GM19351 (cell line): Measurements from ENCODE around the gene EPHA4.

Experiments used
- ATAC-seq: cut with Tn5 transposase; IDR thresholded peaks from one replicate; pipeline ENCODE4 v1.9.1; 2021; ENCODE audit warnings: mild to moderate bottlenecking, moderate library complexity; ENCODE audit not compliant: unreplicated experiment

The EPHA4 gene

DNA sequence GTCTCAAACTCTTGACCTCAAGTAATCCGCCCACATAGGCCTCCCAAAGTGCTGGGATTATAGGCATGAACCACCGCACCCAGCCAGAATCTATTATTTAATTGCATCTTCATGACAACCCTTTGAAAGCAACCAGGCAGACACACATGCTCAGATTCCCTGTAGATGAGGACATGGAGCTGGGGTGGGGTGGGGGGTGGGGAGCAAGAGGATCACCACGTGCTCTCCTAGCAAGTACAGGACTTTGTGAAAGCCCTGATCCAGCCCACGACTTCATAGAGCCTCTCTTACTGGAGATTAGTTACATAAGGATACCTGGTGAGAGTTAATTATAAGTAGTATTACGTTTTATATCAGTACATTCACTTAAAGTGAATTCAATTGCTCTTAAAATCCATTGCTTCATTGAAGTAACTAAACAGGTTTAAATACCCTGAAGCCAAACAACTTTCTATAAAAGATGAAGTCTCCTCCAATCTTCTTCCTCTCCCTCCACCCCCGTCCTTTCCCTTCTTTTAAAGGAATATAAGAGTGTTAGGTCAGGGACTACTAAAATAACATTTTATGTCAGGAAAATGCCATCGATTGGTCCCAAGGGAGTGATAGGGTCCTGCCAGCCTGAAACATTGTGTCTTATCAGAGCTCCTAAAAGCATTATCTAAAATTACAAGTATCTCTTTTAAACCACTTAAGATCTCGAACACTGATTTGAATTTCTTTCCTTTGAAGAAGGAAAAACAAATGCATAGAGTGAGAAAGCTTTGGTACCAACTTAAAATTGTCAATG is 123.9 kb downstream of the EPHA4 start:
- no peak for ATAC-seq

DNA sequence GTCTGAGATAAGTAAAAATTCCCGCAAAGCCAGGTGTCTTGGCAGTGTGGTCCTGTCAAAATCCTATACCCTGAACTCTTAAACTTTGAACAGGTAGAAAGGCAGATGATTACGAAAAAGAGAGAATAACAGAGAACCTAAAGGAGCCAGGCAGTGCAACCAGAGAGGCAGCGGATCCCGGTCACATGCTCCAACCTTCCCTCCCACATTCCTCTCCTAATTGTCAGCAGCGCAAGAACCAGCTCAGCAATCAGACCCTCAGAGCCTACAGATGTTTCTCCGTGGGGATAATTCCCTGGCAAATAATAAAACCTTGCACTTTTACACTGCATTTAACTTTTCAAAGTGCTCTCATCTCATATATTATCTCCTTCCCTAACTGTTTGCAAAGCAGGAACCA is 124.8 kb downstream of the EPHA4 start:
- no peak for ATAC-seq

DNA sequence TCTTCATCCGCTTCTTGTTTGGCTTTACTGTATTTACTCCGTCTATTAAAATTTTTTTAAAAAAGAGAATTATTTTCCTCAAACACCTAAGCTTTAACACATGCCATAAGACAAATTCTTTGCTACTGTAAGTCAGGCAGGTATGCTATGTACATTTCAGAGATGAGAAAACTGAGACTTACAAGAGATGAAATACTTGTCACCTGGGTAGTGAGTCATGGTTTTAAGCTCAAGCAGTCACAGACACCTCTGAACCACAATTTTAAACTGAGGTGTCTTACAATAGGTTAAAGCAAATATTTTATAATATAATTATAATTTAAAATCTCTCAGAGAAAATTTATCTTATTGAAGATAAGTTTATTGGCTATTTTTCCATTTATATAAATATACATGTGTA is 126.0 kb downstream of the EPHA4 start:
- ATAC-seq: no peak

DNA sequence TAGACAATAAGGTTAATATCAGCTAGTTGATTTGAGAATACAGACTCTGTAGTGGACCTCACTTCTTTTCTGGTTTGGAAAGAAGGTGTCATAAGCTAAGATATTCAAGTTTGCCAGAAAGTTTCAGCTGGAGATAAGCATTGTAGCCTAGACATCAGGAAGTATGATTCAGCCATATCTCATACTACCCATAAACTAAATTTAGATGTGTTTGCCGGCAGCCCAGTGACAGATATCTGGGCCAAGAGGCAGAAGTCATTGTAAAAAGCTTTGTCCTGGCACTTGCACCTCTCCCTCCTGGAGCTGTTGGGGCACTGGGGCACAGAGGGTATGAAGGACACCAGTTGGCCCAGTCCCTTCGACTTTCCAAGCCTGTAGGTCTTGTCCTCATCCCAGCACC is 128.0 kb downstream of the EPHA4 start:
- no peak for ATAC-seq

DNA sequence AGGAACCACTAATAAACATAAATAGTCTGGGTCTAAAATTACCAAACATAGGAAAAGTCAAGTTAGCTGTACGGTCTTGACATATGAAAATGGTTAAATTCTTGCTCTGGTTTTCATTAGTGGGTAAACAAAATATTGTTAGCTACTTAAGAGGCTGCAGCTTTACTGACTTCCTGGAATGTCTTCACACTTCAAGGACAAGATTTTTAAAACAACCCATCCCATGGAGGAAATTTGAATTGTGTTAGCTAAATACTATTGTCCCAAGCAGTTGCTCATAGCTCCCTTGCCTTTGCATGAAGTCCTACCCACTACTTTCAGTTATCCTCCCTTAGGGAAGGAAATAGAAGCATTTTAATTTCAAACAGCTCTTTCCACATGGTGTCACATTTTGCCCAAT is 128.5 kb downstream of the EPHA4 start:
- ATAC-seq: no peak

DNA sequence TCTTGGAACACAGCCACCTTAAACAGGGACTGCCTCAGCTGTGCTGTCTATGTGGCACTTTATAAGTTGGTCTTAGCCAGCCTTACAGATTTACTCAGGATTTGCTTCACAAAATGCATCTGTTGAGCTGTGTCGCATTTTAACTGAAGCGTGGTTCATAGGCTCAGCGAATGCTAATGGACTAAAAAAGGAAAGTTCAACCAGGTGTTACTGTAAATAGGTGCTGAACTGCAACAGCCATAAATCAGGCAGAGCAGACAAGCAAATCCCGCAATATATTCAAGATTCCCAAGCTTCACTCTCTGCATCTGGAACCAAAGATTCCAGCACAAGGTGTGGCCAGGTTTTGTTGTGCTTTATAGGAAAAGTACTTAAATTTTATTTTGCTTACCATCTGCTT is 130.0 kb downstream of the EPHA4 start:
- no peak for ATAC-seq

DNA sequence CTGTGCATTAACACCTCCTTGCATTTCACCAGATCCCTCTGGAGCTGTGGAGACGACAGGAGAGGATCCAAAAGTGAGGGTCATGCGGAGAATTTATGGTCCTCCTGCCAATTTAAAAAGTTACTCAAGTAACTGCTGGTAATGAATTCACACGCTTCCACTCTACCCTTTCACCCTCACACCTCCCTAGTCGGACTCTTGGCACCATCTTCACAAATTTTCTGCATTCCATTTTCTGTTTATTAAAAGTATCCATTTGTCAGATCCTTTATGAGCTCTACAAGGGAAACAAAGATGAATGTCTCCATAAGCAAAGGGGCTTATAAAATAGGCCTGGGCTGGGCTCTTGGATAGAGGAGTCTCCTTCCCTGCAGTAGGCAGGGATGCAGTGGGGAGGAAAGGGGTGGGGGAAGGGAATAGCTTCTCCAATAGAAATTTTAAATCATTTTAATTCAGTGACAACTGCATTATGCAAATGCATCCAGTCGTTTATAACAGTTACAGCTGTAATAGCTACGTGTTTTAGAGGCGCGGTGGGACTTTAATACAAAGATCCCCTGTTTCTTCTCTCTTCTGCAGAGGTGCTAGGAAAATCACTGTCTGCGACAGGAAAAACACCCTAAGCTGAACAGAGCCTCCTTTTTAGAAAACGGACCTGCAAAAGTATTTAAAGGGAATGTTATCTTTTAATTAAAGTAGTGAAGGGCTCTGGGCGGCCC is 132.2 kb downstream of the EPHA4 start:
- ATAC-seq: no peak

DNA sequence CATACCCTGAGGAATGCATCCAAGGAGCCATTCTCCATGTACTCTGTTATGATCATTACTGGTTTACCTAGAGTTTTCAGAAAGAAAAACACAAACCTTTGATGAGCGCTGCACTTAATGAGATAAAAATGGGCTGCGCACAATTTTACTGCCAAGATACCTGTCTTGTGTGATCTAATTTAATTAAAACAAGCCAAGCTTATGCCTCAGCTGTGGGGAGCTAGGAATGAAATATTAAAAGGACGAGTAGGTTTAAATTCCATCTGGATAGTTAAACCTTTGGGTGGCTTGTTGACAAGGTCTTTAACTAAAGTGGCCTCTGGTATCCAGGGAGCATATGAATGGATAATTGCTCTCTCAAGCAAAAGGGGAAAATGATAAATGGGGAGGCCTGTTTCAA is 135.0 kb downstream of the EPHA4 start:
- ATAC-seq: no peak

DNA sequence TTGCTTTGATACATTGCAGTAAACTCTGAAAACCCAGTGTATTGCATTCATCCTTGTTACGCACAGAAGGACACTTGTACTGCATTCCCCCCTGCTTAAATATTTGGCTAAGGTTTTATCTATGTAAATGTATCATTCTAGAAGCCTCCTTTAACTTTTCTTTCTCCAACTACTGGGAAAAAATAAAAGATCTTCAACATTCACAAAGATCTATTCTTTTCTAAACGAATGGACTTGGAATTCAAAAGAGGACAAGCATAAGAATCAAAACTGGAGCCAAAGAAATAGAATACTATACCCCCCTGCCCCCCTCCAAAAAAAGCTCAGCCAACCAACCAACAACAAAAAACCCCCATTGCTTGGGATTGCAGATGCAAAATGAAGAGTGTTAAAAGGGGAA is 136.9 kb downstream of the EPHA4 start:
- no peak for ATAC-seq

DNA sequence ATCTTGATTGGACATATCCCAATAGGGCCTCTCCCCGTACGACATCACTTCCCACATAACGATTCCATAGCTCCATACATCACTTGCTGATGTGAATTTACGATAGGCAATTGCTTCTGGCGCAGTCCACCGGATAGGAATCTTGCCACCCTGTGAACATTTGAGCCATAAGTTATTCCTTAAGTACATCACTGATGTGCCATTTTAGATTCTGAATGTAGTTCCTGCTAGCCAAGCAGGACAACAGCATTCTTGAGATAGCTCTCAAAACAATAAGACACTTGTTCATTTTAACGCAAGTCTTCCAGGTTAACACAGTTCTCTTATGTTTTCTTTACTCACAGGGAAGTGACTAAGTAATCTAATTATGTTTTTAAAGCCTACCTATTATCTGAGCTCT is 138.0 kb downstream of the EPHA4 start:
- no peak for ATAC-seq

DNA sequence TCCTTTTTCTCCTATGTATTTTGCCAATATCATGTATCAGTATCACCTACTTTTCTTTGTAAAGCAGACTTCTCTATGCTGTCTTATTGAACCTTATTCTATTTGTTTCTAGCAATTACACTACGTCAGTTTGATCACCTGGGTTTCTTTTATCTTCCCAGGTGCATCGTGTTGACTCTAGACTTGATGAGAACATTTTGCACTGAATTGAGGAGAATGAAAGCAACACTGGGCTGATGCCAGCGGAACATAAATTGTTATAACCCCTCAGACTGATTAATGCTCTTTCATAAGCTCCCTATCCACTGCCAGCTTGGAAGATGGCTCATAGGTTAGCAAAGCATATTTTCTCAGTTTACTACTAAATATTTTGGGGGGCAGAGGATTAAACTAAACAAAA is 140.6 kb downstream of the EPHA4 start:
- ATAC-seq: no peak

DNA sequence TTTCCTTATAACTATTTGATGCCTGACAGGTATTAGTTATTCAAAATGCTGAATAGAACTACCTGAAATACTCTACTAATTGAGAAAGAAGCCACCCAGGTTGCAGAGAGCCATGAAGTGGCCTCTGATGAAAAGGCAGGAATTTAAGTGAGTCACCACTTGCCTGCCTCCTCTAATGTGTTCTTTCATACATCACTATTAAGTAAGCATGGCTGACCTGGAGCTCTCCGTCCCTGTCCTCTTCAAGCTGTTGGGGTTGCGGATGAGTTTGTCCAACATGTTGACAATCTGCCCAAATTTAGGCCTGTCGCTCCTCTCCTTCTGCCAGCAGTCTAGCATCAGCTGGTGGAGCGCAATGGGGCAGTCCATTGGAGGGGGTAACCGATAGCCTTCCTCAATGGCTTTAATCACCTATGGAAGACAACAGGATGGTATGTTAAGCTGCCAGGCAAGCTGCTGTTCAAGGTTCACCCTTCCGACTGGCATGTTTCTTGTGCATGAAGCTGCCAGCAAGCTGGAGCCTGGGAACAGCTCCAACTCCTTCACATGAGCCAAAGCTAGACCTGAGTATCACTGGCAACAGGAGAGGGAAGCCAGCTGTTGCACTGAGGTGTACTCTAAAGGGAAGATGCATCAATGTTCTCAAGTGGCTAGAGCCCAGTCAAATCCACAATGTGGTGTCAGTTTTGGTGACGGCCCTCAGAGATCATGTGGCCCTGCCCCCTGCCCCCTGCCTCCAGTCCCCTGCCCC is 142.2 kb downstream of the EPHA4 start:
- ATAC-seq: no peak

DNA sequence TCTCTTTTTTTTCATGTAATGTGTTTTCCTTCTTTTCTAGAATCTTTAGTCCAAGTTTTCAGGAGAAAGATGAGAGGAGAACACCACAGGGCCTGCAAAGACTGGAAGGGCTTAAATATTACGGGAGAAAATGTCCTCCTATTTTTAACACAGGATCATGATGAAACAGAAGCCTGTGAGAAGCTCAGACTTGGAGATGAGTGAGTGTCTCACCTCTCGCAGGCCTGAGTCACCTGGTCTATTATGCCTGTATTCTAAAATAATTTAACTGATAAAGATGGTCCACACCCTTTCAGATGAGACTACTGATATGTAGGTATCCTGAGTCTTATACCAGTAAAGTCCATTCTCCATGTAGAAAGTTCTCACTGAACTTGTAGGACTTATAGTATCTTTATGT is 143.2 kb downstream of the EPHA4 start:
- ATAC-seq: no peak

DNA sequence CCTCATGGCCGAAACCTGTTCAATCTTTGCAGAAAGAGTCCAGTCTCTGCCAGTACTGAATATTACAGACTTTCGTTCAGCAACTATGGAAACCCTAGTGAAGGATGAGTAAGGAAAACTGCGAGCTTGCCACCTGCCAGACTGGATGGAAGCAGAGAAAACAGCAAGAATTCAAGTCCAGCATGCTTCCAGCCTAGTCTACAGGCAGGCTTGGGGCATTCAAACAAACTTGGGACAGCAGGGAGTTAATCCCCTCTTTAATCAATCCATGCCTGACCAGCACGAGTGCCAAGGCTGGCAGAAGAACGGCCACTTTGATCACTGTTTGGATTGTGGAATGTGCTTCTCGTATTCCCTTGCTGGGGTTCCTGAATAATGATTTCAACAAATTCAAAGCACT is 145.2 kb downstream of the EPHA4 start:
- no peak for ATAC-seq

DNA sequence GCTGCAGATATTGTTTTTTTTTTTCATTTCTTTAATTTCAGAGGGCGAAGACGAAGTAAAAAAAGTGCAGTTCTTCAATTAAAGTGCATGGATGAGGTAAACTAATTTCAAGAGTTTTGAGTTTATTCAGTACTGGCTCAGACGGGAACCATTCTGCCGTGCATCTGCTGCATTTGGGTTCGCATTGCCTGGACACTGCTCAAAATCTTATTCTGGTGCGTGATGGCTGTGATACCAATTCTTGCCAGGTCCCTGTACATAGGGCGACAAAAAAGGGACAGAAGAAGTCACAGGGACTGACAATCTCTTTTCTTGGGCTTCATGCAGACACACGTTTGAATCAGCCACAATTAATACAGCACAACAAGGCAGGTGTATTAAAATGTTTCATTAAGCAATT is 146.2 kb downstream of the EPHA4 start:
- no peak for ATAC-seq

DNA sequence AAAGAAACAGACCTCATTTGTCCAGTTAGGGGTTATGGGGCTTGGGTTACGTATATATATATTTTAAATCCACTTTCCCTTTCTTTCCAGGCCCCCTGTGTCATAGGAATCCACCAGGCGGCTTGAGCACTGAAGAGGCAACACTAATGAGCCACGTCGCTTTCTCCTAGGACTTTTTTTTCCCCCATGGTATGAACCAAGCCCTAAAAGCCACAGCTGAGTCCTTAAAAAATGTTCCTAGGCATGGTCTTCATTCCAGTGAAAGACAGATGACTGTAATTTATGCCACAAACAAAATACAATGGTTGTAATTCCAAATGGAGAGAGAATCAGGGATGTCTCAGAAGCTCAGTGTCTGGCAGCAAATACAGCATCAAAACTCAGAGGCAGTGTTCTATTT is 146.8 kb downstream of the EPHA4 start:
- no peak for ATAC-seq

DNA sequence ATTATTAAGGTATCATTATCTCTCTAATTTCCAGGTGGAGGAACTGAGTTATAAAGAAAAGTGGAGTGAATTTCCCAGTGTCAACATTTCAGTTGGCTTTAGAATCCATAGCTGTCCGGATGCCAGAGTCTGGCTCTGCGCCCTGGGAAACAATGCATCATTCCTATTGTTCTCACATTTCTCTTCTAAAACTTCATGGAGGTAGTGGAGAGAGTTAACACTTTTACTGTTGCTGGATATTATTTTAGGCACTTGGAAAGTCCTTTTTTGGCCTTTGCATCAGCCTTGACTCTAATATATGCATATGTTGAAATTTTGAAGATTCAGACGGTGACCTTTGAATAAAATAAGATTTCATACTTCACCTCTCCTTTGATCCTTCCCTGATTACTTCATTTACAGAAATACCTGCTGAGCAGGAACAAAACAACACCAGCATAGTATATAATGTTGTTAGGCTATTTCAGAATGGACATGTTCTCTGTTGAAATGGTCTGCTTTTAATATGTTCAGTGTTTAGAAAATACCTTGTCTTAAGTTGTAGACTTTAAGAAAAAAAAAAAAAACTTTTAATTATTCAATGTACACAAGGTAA is 148.8 kb downstream of the EPHA4 start:
- no peak for ATAC-seq

DNA sequence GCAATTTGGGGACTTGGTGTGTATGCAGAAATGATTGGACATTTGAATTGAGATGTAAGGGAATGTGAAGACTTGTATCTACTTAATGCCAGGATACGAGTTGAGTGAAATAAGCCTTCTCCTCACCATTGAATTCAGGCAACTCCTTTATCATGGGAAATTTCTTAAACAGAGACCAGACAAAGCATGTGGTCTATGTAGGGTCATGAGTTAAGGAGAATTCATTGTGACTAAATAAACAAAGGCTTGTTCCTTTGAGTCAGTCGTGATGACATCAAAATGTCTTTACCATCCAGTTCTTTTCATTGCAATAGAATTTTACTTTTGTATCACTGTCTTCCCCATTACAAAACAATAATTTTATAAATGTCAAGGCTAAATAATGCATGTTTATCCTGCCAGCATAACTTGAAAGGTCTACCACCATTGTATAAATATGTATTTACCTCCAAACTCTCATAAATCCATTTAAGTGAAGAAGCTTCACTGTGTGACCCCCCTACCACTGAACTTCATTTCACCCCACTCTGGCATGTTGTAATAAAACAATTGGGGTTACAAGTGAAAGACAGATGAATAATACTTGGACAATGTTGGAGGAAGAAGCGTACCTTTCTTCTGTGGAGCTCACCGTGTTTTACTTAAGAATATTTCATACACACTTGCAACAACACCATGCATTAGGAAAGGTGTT is 149.4 kb downstream of the EPHA4 start:
- ATAC-seq: no peak

DNA sequence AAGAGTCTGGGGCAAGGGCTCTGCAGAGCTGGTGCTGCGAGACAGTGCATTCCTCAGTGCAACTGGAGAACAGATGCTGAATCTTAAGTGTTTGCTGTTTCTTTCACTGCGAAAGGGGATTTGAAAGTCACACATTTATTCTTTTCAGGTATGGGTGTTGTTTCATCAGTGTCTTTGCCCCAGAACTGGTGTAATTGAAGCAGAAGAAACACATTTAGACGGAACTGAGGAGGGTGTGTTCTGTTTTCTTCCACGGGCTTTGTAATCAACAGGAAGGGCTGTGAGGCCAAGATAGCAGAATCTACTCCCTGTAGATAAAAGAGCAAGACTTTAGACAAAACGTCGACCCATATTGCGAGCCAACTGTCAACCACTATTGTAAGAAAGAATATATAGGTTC is 151.9 kb downstream of the EPHA4 start:
- ATAC-seq: no peak

DNA sequence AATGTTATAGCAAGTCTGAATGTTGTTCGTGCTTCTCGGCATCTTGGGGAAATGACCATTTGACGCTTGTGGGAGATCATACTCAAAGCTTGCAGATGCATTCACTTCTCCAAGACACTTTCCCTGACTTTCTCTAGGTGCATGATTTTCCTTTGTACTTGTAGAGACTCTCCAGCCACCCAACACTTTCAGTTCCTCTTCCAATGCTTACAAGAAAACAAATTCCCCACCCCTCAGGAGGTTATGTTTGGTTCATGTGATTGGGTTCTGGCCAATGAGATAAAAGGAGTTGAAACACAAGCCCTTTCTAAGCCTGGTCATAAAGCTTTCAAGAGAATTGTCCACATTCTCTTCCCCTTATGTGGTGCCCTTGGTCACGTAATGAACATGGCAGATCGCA is 156.3 kb downstream of the EPHA4 start:
- ATAC-seq: no peak

DNA sequence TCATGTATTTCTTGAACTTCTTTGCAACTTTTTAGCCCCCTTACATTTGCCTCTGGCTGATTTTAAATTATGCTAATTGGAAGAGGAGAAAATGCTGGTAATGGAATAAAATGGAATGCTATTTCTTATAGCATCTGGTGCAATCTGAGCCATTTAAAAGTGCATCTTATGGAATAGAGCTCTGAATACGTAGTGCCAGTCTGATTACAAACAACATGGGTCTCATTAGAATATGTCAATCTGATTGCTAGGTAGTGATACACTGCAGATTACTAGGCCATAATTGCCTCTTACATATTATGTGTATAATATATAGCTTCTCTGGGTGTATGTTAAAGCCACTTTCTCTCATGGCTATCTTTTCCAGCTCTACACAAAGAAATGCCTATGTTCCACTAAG is 159.1 kb downstream of the EPHA4 start:
- ATAC-seq: no peak
